ENCODE results near the gene RGS5. TPM values are rescaled to one million over a fixed set of nuclear protein-coding genes. Genes with fewer than 3 reads are reported as not detected.

RGS5 gene
- total RNA-seq, 1 experiment from 2014 or later: 3.6 TPM

- intact Hi-C loops (cut with micrococcal nuclease; ENCODE audit: unreplicated experiment): no loop called here
- no peaks in the 10 kb centered on the region for H3F3A ChIP-seq (ENCODE audit: insufficient read depth, low read depth)
- H3K27ac ChIP-seq: no peak overlapping the region
- H3K36me3 ChIP-seq (ENCODE audit: low read depth): no peaks in the 10 kb centered on the region
- ChIA-PET POLR2A (ENCODE audit: unreplicated experiment) (interaction anchor here (0.6 kb wide), 1 partner anchor 51 kb away, joined by 4 read pairs; no protein-coding TSS in a partner anchor), CTCF (no interaction called here)
- H3K27me3 ChIP-seq (ENCODE audit: insufficient read depth, low read depth): no peaks in the 10 kb centered on the region
- no peak for DNase-seq
- no peak overlapping the region for H2AFZ ChIP-seq
- H4K20me1 ChIP-seq (ENCODE audit: insufficient read depth): no peaks in the 10 kb centered on the region
- no peaks in the 10 kb centered on the region for H3K4me1 ChIP-seq (replicated peaks; ENCODE audit: insufficient read depth)
- TF ChIP-seq CTCF (conservative IDR thresholded peaks at IDR 0.05) (no peak), EZH2 (IDR thresholded peaks at IDR 0.05; ENCODE audit: low read depth) (no peak)
- H3K4me3 ChIP-seq: no peak overlapping the region
- no peaks in the 10 kb centered on the region for H3K9me2 ChIP-seq (ENCODE audit: insufficient read depth)
- H3K4me2 ChIP-seq: no peak overlapping the region
- H3K79me2 ChIP-seq (ENCODE audit: low read depth): no peaks in the 10 kb centered on the region
- BruUV-seq (replicated peaks): no TSS peak
- H3K9me3 ChIP-seq (ENCODE audit: insufficient read depth, low read depth): no peaks in the 10 kb centered on the region
Measured at GRCh38 chr1:163195728-163196448, 6.8 kb downstream of the RGS5 start.

GRCh38 chr1:163191301-163191700 is 11.4 kb downstream of the RGS5 start:
- Histone ChIP-seq H3K36me3 (ENCODE audit: low read depth) (no peaks in the 10 kb centered on the region), H3K9me3 (ENCODE audit: insufficient read depth, low read depth) (no peaks in the 10 kb centered on the region), H3F3A (ENCODE audit: insufficient read depth, low read depth) (no peaks in the 10 kb centered on the region), H3K9me2 (ENCODE audit: insufficient read depth) (no peaks in the 10 kb centered on the region), H3K79me2 (ENCODE audit: low read depth) (no peaks in the 10 kb centered on the region), H3K4me2 (no peak overlapping the region), H3K4me1 (replicated peaks; ENCODE audit: insufficient read depth) (no peaks in the 10 kb centered on the region), H3K27me3 (ENCODE audit: insufficient read depth, low read depth) (no peaks in the 10 kb centered on the region), H2AFZ (no peak overlapping the region), H4K20me1 (ENCODE audit: insufficient read depth) (no peaks in the 10 kb centered on the region), H3K4me3 (no peak overlapping the region), H3K27ac (no peak overlapping the region)
- intact Hi-C loops (cut with micrococcal nuclease; ENCODE audit: unreplicated experiment): no loop called here
- TF ChIP-seq EZH2 (IDR thresholded peaks at IDR 0.05; ENCODE audit: low read depth): no peak
- no peak for TF ChIP-seq CTCF (conservative IDR thresholded peaks at IDR 0.05)
- BruUV-seq (replicated peaks): no TSS peak
- ChIA-PET POLR2A (ENCODE audit: unreplicated experiment) (no interaction called here), CTCF (no interaction called here)
- no peak for DNase-seq

GRCh38 chr1:163188947-163189346 is 13.8 kb downstream of the RGS5 start:
- Histone ChIP-seq H4K20me1 (ENCODE audit: insufficient read depth) (no peaks in the 10 kb centered on the region), H3K79me2 (ENCODE audit: low read depth) (no peaks in the 10 kb centered on the region), H3K9me2 (ENCODE audit: insufficient read depth) (no peaks in the 10 kb centered on the region), H3K27ac (no peak overlapping the region), H3K27me3 (ENCODE audit: insufficient read depth, low read depth) (no peaks in the 10 kb centered on the region), H3F3A (ENCODE audit: insufficient read depth, low read depth) (no peaks in the 10 kb centered on the region), H3K4me1 (replicated peaks; ENCODE audit: insufficient read depth) (no peaks in the 10 kb centered on the region), H3K9me3 (ENCODE audit: insufficient read depth, low read depth) (no peaks in the 10 kb centered on the region), H3K4me3 (no peak overlapping the region), H3K36me3 (ENCODE audit: low read depth) (no peaks in the 10 kb centered on the region), H3K4me2 (no peak overlapping the region), H2AFZ (no peak overlapping the region)
- no peak for DNase-seq
- CTCF ChIA-PET: no interaction called here
- TF ChIP-seq CTCF (conservative IDR thresholded peaks at IDR 0.05) (no peak), EZH2 (IDR thresholded peaks at IDR 0.05; ENCODE audit: low read depth) (no peak)
- no TSS peak for BruUV-seq (replicated peaks)
- POLR2A ChIA-PET (ENCODE audit: unreplicated experiment): no interaction called here
- intact Hi-C loops (cut with micrococcal nuclease; ENCODE audit: unreplicated experiment): no loop called here

Data from PC-9 (cell line).